ENCODE results near the gene ARFGAP2.

- TF ChIP-seq CTCF (IDR thresholded peaks at IDR 0.05; ENCODE audit: borderline replicate concordance, extremely low read depth, low read length, poor library complexity, severe bottlenecking) (no peak), EZH2 (IDR thresholded peaks at IDR 0.05; ENCODE audit: borderline replicate concordance, low read depth, low read length, severe bottlenecking) (no peak)
These were observed 12.8 kb downstream of the ARFGAP2 start for GRCh38 chr11:47163898-47164297.

Measured in DND-41 (cell line).